Trophoblast cell (in vitro differentiated cells and primary cell): ENCODE data around the gene MAB21L4.
A peak's percentile ranks its signal among the peaks of the same experiment; 100 is the strongest.

Experiments used
- DNase-seq, 2 donors: peaks; one replicate each; pipeline ENCODE4 v3.0.0-alpha.2; 2016
- H2AFZ ChIP-seq: 2 replicates; pipeline ENCODE4 v1.6.1; 2013; ENCODE audit warnings: low read length, moderate library complexity, mild to moderate bottlenecking; ENCODE audit not compliant: insufficient read depth, poor library complexity
- H2AK5ac ChIP-seq: 2 replicates; pipeline ENCODE4 v1.6.1; 2013; ENCODE audit warnings: mild to moderate bottlenecking, low read length
- H2BK120ac ChIP-seq: 2 replicates; pipeline ENCODE4 v1.6.1; 2013; ENCODE audit warnings: low read length, mild to moderate bottlenecking, moderate library complexity; ENCODE audit not compliant: insufficient read depth, poor library complexity
- H2BK12ac ChIP-seq: 2 replicates; pipeline ENCODE4 v1.6.1; 2013; ENCODE audit warnings: mild to moderate bottlenecking, low read length, moderate library complexity
- H2BK5ac ChIP-seq: 2 replicates; pipeline ENCODE4 v1.6.1; 2013; ENCODE audit warnings: low read length, low read depth, moderate library complexity, mild to moderate bottlenecking; ENCODE audit not compliant: poor library complexity
- H3K14ac ChIP-seq: 2 replicates; pipeline ENCODE4 v1.6.1; 2013; ENCODE audit warnings: mild to moderate bottlenecking, low read length
- H3K18ac ChIP-seq: 2 replicates; pipeline ENCODE4 v1.6.1; 2013; ENCODE audit warnings: mild to moderate bottlenecking, low read length
- H3K23ac ChIP-seq: 2 replicates; pipeline ENCODE4 v1.6.1; 2013; ENCODE audit warnings: low read length
- H3K27ac ChIP-seq: 2 replicates; pipeline ENCODE4 v1.5.1; 2013; ENCODE audit warnings: low read depth, mild to moderate bottlenecking, inconsistent platforms, low read length, moderate library complexity
- H3K27me3 ChIP-seq: 2 replicates; pipeline ENCODE4 v1.6.1; 2013; ENCODE audit warnings: inconsistent platforms, mild to moderate bottlenecking, low read length, moderate library complexity; ENCODE audit not compliant: insufficient read depth
- H3K36me3 ChIP-seq, 2 experiments: 1 replicate in 1 of 2; 2 replicates in 1 of 2; pipeline ENCODE4 v1.6.1; 2013; ENCODE audit warnings: low read length in 2 of 2, mild to moderate bottlenecking in 2 of 2, moderate library complexity in 1 of 2; ENCODE audit not compliant: insufficient read depth in 2 of 2, control insufficient read depth in 1 of 2
- H3K4ac ChIP-seq: 2 replicates; pipeline ENCODE4 v1.6.1; 2013; ENCODE audit warnings: low read depth, mild to moderate bottlenecking, low read length, moderate library complexity
- H3K4me1 ChIP-seq, 2 experiments: 1 replicate in 1 of 2; 2 replicates in 1 of 2; pipeline ENCODE4 v1.6.1; 2013; ENCODE audit warnings: low read length in 2 of 2, mild to moderate bottlenecking in 2 of 2, moderate library complexity in 1 of 2; ENCODE audit not compliant: insufficient read depth in 2 of 2, control insufficient read depth in 1 of 2
- H3K4me2 ChIP-seq: 2 replicates; pipeline ENCODE4 v1.6.1; 2013; ENCODE audit warnings: inconsistent platforms, mild to moderate bottlenecking, low read length, moderate library complexity
- H3K4me3 ChIP-seq: 2 replicates; pipeline ENCODE4 v1.5.1; 2013; ENCODE audit warnings: mild to moderate bottlenecking, low read depth, low read length, inconsistent platforms
- H3K79me1 ChIP-seq: one replicate; pipeline ENCODE4 v1.6.1; 2013; ENCODE audit warnings: low read length
- H3K79me2 ChIP-seq: 2 replicates; pipeline ENCODE4 v1.6.1; 2013; ENCODE audit warnings: low read length, mild to moderate bottlenecking; ENCODE audit not compliant: control insufficient read depth, insufficient read depth, poor library complexity
- H3K9ac ChIP-seq: 2 replicates; pipeline ENCODE4 v1.6.1; 2013; ENCODE audit warnings: mild to moderate bottlenecking, low read length
- H3K9me3 ChIP-seq: 2 replicates; pipeline ENCODE4 v1.6.1; 2013; ENCODE audit warnings: low read depth, mild to moderate bottlenecking, control low read depth, inconsistent platforms, low read length; ENCODE audit not compliant: insufficient read depth
- H4K12ac ChIP-seq: 2 replicates; pipeline ENCODE4 v1.6.1; 2013; ENCODE audit warnings: low read depth, mild to moderate bottlenecking, low read length, moderate library complexity
- H4K8ac ChIP-seq: 2 replicates; pipeline ENCODE4 v1.6.1; 2013; ENCODE audit warnings: low read depth, mild to moderate bottlenecking, low read length, moderate library complexity
- H4K91ac ChIP-seq: one replicate; pipeline ENCODE4 v1.6.1; 2013; ENCODE audit warnings: low read depth, mild to moderate bottlenecking, low read length, moderate library complexity
- WGBS: extraction: QIAGEN DNeasy Blood & Tissue Kit; methylation state at CpG from one replicate; pipeline ENCODE4 v1.1.7; 2013; ENCODE audit warnings: missing lambda C conversion rate; ENCODE audit not compliant: insufficient read length, insufficient coverage; ENCODE audit errors: extremely low coverage; 5-methylcytosine and 5-hydroxymethylcytosine counted together

Gene MAB21L4

GRCh38 chr2:240899468-240899865 lies 3.5 kb upstream of the MAB21L4 start:
- WGBS = no CpG with 5 or more reads among the region's 19 CpGs
- H3K18ac ChIP-seq = no peak overlapping the region
- no peak for DNase-seq
- H3K4me3 ChIP-seq = no peak overlapping the region
- H3K23ac ChIP-seq = no peak overlapping the region
- no peaks in the 10 kb centered on the region for H3K79me2 ChIP-seq
- no peak overlapping the region for H3K4ac ChIP-seq
- H3K4me2 ChIP-seq = no peak overlapping the region
- H3K36me3 ChIP-seq = no peaks in the 10 kb centered on the region
- H4K8ac ChIP-seq = no peak overlapping the region
- peaks cover 3% of the 10 kb centered on the region for H3K9me3 ChIP-seq
- H3K4me1 ChIP-seq = peaks cover 18 to 23% of the 10 kb centered on the region in 2 experiments
- H3K27ac ChIP-seq = no peak overlapping the region
- no peak overlapping the region for H2BK120ac ChIP-seq
- H3K14ac ChIP-seq = no peak overlapping the region
- H3K79me1 ChIP-seq = no peaks in the 10 kb centered on the region
- no peak overlapping the region for H2BK5ac ChIP-seq
- no peak overlapping the region for H3K9ac ChIP-seq
- no peak overlapping the region for H2BK12ac ChIP-seq
- H4K91ac ChIP-seq = no peak overlapping the region
- no peak overlapping the region for H4K12ac ChIP-seq
- H2AFZ ChIP-seq = no peak overlapping the region
- no peaks in the 10 kb centered on the region for H3K27me3 ChIP-seq
- H2AK5ac ChIP-seq = no peak overlapping the region

- H2BK120ac ChIP-seq = no peak overlapping the region
- H3K4me2 ChIP-seq = no peak overlapping the region
- no peak overlapping the region for H2AK5ac ChIP-seq
- no peak overlapping the region for H3K4ac ChIP-seq
- H2BK12ac ChIP-seq = no peak overlapping the region
- H3K14ac ChIP-seq = no peak overlapping the region
- no peaks in the 10 kb centered on the region for H3K36me3 ChIP-seq
- H3K18ac ChIP-seq = no peak overlapping the region
- H3K23ac ChIP-seq = no peak overlapping the region
- H3K79me1 ChIP-seq = no peaks in the 10 kb centered on the region
- H3K27me3 ChIP-seq = no peaks in the 10 kb centered on the region
- H4K12ac ChIP-seq = no peak overlapping the region
- peaks cover 22 to 28% of the 10 kb centered on the region in 2 experiments for H3K4me1 ChIP-seq
- H3K27ac ChIP-seq = no peak overlapping the region
- no peak overlapping the region for H3K9ac ChIP-seq
- no peak for DNase-seq
- WGBS = no CpG with 5 or more reads among the region's 23 CpGs
- H2AFZ ChIP-seq = no peak overlapping the region
- no peak overlapping the region for H2BK5ac ChIP-seq
- no peak overlapping the region for H4K91ac ChIP-seq
- H3K9me3 ChIP-seq = peaks cover 3% of the 10 kb centered on the region
- no peak overlapping the region for H3K4me3 ChIP-seq
- no peaks in the 10 kb centered on the region for H3K79me2 ChIP-seq
- H4K8ac ChIP-seq = no peak overlapping the region
Measured at GRCh38 chr2:240898731-240899467, 2.9 kb upstream of the MAB21L4 start.

- Histone ChIP-seq H3K4me1 (peaks cover 29 to 34% of the 10 kb centered on the region in 2 experiments), H3K79me1 (no peaks in the 10 kb centered on the region), H3K27me3 (no peaks in the 10 kb centered on the region), H4K12ac (no peak overlapping the region), H3K9ac (no peak overlapping the region), H3K23ac (no peak overlapping the region), H3K36me3 (no peaks in the 10 kb centered on the region), H3K18ac (no peak overlapping the region), H3K4me3 (no peak overlapping the region), H3K79me2 (no peaks in the 10 kb centered on the region), H4K8ac (no peak overlapping the region), H4K91ac (no peak overlapping the region), H2BK5ac (no peak overlapping the region), H3K4ac (no peak overlapping the region), H2BK120ac (no peak overlapping the region), H2AK5ac (no peak overlapping the region), H3K9me3 (peaks cover 3% of the 10 kb centered on the region), H3K4me2 (no peak overlapping the region), H2AFZ (no peak overlapping the region), H3K27ac (no peak overlapping the region), H2BK12ac (no peak overlapping the region), H3K14ac (no peak overlapping the region)
- no CpG with 5 or more reads among the region's 17 CpGs for WGBS
- peak in 1 of 2 donors; percentile 41 for DNase-seq
Measured at GRCh38 chr2:240898108-240898730, 2.3 kb upstream of the MAB21L4 start.

- no peak overlapping the region for H3K18ac ChIP-seq
- H3K4me3 ChIP-seq = no peak overlapping the region
- no peak overlapping the region for H2BK120ac ChIP-seq
- no CpG with 5 or more reads among the region's 23 CpGs for WGBS
- no peak overlapping the region for H3K4me2 ChIP-seq
- H4K8ac ChIP-seq = no peak overlapping the region
- H2AK5ac ChIP-seq = no peak overlapping the region
- no peak overlapping the region for H2BK12ac ChIP-seq
- no peak overlapping the region for H3K9ac ChIP-seq
- H3K79me2 ChIP-seq = no peaks in the 10 kb centered on the region
- H3K27me3 ChIP-seq = no peaks in the 10 kb centered on the region
- H3K27ac ChIP-seq = no peak overlapping the region
- no peaks in the 10 kb centered on the region for H3K36me3 ChIP-seq
- no peak overlapping the region for H4K12ac ChIP-seq
- no peak overlapping the region for H3K14ac ChIP-seq
- H2BK5ac ChIP-seq = no peak overlapping the region
- H3K4me1 ChIP-seq = peaks cover 30 to 34% of the 10 kb centered on the region in 2 experiments
- H3K4ac ChIP-seq = no peak overlapping the region
- H3K23ac ChIP-seq = no peak overlapping the region
- H3K79me1 ChIP-seq = no peaks in the 10 kb centered on the region
- no peak overlapping the region for H4K91ac ChIP-seq
- no peak overlapping the region for H2AFZ ChIP-seq
- DNase-seq = no peak
- H3K9me3 ChIP-seq = peaks cover 3% of the 10 kb centered on the region
Measured at GRCh38 chr2:240896871-240897692, 1.1 kb upstream of the MAB21L4 start.
